HK-2 (cell line): Measurements from ENCODE around the gene FMNL1.

ENCODE experiments used
- DNase-seq: peaks from one replicate; pipeline ENCODE4 v3.0.0-alpha.2; 2018; ENCODE audit not compliant: unreplicated experiment

Gene FMNL1

DNA sequence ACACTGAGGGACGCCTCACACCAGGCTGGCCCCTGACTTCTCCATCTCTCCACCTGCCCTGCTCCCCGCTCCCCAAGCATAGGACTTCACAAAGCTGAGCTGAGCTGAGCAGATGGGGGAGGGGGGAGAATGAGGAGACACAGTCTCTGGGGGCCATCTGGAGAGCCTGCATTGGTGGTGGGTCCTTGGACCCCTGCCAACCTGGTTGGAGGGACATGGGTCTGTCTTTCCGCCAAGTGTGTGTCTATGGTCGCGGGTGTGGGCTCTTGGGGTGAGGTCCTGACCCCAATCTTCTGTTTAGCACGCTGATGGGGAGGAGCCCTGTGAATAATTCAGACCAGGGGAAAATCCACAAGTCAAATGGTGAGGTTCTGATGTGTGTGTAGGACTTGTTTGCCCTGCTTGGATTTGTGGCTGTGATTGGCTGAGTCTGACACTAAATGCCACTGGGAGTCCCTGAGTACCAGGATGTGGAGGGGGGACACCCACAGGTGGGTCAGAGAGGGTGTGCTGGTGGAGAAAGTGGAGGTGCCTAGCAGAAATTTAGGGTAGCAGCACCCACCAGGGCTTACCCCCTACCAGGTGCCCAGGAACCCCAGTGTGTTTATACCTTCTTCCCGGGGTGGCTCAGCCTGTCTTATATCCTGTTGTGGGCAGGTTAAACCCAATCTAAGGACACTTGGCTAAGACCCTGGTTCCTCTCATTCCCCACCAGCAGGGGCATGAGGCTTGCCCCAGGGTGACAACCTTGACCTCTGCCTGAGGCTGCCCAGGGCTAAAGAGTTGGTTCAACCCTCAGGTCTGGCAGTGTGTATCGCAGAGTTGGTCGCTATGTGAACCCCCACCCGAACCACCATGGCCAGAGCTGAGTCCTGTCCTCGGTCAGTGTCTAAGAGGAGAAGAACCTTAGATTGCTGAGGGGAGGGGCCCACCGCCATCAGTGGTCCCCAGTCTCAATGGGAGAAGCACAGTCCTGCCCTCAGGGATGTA, 2.1 kb downstream of the FMNL1 start:
- no peak for DNase-seq

DNA sequence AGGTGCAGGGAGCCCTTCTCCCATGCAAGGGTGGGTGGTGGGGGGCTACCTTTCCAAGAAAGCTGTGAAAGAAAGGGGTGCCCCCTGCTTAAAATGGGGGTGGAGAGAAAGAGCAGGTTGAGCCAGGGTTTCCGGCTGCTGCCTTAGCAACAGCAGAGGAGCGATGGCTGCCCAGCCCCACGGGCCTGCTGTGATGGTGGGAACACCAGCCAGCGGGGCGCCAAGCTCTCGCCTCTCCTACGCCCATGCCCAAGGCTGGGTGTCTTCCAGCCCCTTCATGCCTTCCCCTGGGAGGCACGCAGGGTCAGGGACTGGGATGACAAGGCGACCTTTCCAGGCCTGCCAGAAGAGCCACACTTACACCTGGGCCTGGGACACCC, 3.0 kb downstream of the FMNL1 start:
- DNase-seq, result no peak

DNA sequence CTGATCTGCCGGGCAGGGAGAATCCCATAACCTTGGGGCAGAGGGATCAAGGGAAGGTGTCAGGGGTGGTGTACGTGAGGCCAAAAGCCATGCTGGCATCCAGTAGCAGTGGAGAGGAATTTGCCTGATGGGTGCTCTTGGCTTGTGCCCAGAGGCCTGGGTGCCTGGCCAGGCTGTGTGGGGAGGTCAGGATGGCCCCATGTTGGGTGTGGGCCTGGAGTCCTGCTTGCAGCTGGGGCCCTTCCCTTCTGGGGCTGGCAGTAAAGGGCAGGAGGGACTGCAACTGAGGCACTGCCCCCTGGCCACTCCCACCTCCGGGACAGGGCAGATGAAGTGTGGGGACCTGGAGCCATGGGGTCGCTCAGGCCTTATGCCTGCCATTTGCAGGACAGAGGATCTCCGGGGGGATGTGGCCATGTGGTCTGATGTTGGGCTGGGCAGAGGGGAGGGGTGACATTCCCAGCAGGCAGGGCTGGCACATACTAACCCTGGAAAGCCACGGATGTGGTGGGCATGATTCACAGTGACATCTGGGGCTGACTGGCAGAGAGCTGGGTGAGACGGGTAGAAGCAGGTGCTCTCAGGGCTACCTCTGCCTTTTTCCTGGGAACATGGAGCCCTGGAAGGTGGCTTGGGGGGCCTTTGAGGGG, 3.5 kb downstream of the FMNL1 start:
- DNase-seq, result no peak

DNA sequence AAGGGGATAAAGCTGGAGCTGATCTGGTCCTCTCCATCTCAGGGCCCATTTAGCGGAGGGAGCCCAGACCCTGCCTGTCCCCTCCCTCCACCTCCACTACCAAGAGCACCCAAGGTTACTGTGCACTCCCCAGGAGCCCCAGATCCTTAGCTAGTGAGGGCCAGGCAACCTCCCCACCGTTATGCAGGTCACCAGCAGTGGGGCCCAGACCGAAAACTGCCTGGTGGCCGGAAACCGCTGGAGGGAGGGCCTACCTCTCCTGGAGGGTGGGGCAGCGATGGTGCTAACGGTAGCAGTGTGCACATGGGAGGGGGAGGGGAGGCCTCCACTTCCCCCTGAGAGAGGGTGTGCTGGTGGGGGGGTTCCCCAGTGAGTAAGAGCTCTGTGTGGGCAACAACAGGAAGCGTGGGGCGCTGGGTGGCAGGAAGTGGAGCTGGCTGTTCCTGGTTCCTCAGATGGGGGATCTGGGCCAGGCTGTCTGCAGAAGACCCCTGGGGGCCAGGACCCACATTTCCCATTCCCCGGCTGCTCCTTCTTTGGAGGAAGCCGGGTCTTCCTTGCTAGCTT, 4.4 kb downstream of the FMNL1 start:
- no peak for DNase-seq

DNA sequence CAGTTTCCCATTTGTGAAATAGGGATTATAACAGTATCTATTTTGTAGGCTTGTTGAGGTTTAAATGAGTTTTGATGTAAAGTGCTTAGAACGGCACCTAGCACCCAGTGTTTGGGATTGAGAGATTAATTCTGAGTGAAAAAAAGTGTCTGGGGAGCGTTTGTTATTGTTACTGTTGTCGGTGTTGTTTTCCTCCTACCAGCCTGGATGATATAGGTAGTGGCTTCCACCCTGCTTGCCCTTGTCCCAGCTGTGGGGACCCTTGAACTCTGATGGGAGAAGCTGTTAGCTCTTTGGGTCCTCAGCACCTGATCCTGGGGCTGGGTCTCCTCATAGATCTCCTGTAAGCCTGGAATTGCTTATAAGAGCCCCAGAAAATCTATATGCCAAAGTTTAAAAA, 4.9 kb downstream of the FMNL1 start:
- no peak for DNase-seq

DNA sequence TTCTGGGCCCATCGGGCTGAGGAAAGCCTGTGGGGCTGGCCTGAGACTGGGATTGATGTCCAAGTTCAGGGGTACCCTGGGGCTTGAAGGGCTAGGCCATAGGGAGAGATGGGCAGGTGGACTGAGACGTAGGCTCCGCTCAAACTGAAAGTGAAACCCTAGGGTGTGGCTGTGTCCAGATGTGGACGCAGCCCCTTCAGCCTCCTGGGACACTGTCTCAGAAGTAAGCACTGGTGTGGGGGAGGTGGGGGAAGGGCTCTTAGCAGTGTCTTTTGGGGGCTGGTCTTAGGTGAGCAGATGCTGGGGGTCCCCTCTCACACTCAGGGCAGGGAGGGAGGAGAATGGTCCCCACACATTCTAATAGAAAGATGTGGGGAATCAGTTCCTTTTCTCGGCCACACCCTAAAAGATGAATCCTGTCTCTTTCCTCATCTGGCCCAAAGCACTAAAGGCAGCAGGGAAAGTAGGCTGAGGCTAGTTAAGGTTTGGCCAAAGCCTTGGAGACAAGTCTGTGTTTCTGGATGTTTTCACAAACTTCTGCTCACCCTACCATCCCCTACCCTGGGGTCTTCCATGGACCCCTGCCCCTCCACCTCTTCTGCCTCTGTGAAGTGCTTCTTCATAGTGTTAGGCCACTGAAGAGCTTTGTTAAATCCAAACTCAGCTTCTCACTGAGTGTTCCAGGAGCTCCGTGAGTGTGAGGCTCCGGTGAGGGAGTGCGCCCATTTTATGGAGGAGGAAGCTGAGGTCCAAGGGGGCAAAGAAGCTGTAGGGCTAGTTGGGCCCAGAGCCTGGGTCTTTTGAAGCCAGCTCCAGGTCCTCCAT, 5.6 kb downstream of the FMNL1 start:
- no peak for DNase-seq

DNA sequence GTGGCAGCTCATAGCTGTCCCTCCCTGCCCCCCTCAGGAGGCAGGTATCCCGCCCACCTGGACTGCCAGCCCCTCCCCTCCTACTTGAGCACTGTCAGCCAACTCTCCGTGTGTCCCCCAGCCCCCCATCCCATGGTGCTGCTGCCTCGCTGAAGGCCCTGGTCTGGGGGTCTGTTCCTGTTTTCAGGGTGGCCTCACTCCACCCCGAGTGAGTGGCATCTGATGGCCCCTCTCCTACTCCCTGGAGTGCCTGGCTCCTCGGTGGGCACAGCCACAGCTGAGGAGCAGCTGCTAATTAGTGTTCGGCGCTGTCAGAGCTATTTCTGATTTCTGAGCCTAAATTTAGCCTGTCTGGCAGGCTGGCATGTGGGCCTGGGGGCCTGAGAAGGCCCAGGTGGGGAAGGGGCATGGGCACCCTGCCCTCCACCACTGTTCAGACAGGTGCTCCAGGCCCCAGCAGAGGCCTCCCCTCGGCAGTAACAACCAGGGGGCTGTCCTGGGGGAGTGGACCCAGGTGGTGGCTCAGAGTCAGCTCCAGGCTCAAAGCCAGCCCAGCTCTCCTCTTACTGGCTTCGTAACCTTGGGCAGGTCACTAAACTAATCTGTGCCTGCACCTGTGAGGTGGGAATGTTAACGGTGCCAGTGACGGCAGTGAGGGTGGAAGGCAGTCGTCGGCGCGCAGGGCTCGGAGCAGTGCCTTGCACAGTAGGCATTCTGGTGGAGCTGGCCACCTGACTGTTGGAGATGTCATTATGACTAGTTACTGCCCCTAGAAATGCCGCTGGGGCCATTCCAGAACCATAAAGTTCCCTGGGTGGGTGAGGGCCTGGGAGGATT, 6.5 kb downstream of the FMNL1 start:
- no peak for DNase-seq

DNA sequence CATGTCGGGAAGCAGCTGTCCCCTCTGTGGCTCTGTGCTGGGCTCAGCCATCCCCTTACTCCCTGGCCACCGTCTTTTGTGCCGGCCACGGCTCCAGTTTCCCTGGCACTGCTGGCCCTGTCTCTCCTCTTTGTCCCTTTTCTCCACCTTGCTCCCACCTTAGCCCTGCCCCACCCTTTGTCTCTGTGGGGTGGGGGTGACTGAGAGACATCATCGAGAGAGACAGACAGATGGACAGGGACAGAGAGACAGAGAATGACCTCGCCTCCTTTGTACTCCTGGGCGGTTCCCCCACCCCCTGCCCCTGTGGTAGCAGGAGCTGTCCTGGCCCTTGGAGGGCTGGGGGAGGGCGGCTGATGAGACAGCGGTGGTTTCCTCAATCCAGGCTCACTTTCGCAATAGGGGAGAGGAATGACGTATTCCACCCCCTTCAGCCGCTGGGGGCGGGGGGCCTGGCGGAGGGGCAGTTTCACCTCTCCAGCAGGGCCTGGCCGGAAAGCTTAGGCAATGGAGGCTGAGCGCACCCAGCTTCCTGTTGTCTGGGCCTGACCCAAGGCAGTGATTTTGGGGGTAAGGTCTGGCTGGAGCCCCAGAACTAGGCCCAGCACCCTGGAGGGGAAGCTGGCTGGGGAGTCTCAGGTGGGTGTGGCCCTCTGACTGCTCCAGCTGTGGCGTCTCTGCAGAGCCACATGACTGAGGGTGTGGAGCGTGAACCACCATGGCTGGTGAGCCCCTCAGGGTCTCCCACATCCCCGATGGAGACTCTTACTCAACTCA, 7.3 kb downstream of the FMNL1 start:
- peak; percentile 85 for DNase-seq

DNA sequence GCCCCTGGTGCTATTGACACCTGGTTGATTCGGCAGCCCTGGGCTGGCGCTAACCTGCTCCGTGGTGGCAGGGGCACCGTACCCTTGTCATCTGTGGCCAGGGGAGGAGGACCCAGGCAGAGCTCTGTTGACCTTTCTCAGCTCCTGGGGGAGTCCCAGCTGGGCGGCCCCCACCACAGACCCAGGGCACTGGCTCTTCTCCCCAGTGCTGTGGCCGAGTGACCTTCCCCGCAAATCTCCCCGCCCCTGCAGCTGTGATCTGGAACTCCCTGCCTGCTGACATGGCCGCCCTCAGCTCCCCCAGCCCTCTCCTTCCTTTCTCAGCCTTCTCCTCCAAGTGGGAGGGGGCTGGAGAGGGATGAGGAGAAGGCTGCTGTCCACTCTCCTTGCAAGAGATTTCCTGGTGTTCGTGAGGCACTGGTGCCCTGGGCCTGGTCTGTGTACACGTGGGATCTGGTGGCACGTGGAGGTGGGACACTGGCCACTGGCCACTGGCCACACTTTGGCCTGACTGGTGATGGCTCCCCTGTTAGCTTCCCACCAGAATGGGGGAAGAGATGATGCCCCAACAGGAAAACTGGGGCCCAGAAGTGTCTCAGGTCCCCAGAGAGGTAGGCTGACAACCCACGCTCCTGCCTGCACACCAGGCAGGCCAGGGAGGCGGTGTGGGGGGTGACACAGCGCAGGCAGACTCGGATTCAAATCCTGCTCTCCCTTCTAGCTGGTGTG, 8.2 kb downstream of the FMNL1 start:
- no peak for DNase-seq

DNA sequence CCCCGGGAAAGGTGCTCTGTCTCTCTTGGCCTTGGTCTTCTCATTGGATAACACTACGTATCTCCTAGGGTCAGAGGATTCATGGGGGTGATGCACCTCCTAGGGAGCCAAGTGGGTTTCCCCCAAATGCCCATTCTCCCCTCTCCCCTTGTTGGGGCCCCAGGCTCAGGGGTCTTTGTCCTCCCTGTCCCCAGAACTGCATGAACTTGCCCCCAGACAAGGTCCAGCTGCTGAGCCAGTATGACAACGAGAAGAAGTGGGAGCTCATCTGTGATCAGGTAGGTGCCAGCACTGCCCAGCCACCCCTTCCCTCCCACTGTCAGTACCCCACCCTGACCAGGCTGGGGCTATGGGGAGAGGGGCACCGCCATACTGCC, 8.7 kb downstream of the FMNL1 start:
- DNase-seq, result no peak

DNA sequence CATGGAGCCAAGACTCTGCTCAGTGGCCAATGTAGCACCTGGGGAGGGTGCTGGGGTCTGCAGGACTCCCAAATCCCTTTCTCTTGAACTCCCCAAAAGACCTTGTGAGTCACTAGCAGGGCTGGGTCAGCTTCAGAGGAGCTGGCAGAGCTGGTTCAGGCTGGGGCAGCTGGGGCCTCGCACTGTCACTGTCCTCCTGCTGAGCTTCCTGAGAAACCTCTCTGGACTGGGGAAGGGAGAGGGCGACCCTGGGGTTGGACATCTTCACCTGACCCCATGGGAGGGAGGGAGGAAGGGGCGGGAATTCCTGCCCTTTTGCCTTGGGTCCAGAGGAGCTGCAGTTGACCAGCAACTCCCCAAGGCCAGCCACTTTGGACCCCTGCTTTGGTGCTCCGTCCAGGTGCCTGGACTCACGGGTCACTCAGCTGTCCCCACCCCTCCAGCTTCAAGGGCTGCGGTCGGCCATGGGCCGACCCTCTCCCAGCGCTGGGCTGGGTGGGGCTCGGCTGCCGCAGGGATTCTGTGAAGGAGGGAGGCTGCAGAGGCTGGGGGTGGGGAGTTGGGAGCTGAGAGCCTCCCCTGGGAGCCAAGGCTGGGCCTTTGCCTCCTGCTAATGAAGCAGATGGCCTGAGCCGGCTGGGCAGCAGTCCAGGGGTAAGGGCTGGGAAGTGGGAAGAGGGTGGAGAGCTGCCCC, 9.2 kb downstream of the FMNL1 start:
- no peak for DNase-seq

DNA sequence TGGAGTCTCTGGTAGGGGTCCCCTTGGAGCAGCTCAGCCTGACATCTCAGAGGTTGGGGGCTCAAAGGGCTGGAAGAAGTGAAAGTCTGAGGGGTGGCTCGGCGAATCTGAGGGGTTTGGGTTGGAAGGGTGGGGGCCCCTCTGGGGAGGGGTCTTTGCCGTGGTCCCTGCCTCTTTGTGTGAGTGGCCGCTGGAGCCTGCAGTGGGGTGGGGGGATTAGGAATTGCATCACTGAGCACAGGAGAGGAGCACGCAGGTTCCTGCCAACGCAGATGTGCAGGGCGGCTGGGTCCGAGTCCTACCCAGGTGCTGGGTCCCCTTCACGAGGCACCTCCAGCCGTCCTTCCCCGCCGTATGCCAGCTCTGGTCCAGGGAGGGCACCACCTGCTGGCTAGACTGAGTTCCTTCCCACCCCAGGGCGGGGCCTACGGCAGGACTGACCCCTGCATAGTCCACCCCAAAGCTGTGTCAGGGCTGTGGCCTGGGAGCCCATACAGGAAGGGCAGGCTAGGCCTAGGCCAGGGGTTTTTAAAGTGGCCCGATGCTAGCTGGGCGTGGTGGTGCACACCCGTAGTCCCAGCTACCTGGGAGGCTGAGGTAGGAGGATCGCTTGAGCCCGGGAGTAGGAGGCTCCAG, 9.9 kb downstream of the FMNL1 start:
- no peak for DNase-seq

DNA sequence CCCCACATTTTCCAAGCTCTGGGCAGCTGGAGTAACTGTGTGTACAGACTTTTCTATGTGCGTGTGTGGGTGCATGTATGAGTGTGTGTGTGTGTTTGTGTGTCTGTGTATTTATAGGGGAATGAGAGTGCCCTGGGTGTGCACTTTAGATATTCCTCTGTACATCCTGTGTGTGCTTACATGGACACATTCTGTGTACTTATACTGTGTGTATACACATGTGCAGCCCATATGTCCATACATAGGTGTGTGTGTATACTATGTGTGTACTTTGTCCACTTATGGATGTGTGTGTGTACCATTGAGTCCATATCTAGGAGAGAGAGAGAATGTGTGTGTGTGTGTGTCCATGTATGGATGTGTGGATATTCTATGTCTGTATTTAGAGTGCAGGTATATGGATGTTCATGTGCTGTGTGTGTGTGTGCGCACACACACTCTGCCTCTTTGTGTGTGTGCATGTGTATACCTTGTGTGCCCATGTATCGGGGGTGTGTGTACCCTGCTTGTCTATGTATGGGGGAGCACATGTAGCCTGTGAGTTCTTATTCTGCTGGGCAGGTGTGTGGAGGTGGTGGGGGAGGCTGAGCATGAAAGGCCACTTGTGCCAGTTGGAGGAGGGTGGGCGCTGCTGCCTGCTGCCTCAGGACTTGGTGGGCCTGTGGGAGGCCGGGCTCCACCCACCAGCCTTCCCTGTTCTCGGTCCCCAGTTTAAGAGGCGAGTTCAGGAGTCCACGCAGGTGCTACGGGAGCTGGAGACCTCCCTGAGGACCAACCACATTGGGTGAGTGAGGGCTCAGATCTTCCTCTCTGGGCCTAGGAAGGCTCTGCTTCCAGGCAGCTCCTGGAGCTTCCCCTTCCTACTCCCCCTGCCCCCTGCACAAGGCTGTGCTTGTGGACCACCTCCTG, 11.1 kb downstream of the FMNL1 start:
- DNase-seq, result no peak

DNA sequence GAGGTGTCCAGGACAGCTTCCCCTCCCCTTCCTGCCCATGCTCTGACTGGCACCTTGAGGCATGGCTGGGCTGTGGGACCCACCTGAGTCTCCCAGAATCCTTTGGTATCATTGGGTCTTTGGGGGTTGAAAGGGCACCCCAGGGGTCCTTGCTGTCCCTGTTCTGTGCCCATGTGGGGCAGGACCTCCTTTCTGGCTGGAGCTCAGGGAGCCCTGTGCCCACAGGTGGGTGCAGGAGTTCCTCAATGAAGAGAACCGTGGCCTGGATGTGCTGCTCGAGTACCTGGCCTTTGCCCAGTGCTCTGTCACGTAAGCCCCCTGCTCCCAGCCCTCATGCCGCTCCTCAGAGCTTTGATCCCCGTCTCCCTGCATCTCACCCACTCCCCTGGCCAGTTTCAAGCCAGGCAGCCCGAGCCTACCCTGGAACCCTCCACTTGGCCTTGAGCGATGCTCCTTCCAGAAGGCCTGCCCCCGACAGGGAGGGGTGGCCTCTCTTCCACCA, 11.8 kb downstream of the FMNL1 start:
- DNase-seq, result no peak

DNA sequence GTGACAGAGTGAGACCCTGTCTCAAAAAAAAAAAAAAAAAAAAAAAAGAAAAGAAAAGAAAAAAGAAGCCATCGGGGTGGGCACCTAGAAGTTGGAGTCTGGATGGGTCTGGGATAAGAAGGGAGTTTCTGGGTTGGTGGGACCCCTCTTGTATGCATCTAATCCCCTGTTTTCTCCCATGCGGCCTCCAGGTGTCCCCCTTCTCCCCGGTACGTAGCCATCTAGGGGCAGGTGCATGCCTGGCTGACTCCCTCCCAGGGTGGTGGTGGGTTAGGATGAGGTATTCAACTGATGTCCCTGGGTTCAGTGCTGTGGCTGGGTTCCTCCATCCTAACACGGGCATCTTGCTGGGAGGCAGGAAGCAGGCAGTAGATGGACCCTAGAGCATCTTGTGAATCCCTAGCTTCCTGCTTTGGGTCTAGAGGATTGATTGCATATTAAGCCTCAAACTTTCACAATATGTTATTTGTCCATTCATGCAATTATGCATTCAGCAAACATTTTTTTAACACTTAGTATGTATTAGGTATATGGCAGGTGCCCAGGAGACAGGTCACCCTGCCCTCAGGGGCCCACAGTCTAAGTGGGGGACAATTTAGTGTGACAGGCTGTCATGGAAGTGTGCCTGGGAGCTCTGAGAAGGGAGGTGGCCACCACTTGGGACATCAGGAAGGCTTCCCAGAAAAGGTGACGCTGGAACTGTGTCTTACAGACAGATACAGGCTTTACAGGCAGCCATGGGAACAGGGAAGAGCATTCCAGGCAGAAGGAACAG, 13.1 kb downstream of the FMNL1 start:
- DNase-seq, result no peak
